Stimulated activated CD8-positive, alpha-beta memory T cell treated with anti-CD3 and anti-CD28 coated beads, Interleukin-2, amount 100 ng/mL, for 1 hour (primary cell): ENCODE measurements around the gene HSCB.
"Not testable (repeated sequence)": the region's sequence is repeated elsewhere in the genome, so short reads cannot be mapped to it uniquely, and the experiment has no call there.

ENCODE experiments used
- DNase-seq, 2 donors: peaks; one replicate each; pipeline ENCODE4 v3.0.0-alpha.2; 2020; ENCODE audit warnings: low read depth in 2 of 2

Gene HSCB

DNA sequence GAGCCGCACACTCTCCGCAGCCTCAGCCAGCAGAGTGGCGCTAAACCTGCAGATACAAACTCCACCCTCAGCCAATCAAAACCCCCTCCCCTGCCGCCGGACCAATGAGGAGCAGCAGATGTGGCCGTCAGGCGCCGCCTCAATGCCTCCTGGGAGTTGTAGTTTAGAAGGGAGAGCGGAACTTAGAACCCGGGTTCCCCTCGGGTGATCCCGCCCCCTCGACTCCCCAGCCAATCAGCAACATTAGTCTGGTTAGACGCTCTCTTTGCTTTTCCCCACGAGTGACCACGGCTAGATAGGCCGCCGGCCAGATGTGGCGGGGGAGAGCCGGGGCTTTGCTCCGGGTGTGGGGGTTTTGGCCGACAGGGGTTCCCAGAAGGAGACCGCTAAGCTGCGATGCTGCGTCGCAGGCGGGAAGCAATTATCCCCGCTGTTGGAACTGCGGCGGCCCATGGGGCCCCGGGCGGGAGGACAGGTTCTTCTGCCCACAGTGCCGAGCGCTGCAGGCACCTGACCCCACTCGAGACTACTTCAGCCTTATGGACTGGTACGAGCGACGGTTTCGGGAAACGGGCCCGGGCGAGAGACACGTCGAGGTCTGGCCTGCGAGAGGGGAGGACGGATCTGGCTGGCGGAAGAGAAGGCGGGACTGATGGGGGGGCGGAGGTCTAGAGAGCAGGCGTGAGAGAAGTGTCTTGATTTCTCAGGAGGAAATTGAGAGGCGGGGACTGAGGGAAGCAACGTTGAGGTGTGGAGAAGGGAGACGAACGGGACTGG, at the start of gene HSCB, which contains the start of gene CHEK2:
TSS of gene HSCB (plus strand) at position 255 of the 777 bp plus-strand sequence. CDS start at position 312, 57 bp downstream.
TSS of gene CHEK2 (minus strand) at position 36 of the 777 bp plus-strand sequence. CDS start 7,099 bp downstream, outside the sequence.
- DNase-seq, result peak; percentile 89 to 95

GRCh38 chr22:28693041-28693760, 48.6 kb upstream of the HSCB start:
- not testable (repeated sequence) for DNase-seq

GRCh38 chr22:28702891-28703290, 38.9 kb upstream of the HSCB start:
- DNase-seq, result no peak

DNA sequence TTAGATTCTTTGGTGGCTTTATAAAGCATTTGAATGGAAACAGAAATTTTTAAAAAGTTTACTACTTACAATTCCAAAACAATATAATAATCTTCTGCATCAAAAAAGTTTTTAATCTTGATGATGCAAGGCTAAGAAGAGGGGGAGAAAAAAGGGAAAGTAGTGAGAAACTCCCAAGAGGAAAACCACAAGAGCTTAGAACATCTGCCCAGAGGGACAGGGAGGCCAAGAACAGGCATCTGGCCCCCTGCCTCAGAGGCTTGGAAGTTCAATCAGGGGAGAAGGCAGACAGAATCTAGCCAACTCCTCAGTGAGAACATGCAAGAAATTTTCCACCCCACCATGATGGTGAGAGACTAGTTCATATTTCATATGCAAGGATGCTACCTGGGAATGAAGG, 38.4 kb upstream of the HSCB start:
- no peak for DNase-seq

DNA sequence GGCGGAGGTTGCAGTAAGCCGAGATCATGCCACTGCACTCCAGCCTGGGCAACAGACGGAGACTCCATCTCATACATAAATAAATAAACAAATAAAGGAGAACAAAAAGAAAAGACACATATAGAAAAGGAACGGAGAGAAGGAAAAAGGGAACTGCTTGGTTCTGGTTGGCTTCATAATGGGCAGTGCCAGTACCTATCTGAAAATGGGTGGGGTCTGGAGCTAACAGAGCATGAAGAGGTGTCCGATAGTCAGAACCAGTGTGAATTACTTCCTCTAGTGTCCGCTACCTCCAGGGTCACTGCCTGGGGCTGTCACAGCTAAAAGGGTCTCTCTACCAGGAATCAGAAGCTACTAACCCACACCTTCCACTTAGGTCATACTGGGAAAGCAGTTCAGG, 35.0 kb upstream of the HSCB start:
- DNase-seq, result no peak

- no peak for DNase-seq
Observed at GRCh38 chr22:28710107-28710506, 31.7 kb upstream of the HSCB start.

DNA sequence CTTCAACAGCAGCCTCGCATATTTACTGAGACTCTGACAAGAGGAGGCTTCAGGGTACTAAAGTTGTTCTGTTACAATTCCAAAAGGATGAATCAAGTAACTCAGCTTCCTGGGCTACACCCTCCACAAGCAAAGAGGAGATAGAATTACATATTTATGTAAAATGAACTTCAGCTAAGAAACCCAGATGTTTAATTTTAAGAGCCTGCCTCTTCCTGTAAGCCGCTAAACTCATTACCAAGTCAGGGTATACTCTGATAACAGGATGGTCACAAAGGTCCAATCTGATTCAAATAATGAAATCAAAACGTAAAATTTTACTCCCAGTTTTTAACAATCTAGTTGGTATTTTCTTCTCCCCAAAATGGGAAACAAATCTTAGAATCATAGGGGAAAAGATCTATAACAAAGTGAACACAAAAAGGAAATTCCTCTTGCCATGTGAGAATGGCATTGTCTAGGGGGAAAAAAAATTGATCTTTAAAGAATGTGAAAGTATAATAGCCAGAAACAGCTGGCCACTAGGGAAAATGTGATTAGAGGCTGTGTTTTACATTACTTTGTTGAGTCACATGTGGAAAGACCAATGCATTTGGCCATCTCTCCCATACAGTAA, 31.2 kb upstream of the HSCB start:
- DNase-seq, result no peak

DNA sequence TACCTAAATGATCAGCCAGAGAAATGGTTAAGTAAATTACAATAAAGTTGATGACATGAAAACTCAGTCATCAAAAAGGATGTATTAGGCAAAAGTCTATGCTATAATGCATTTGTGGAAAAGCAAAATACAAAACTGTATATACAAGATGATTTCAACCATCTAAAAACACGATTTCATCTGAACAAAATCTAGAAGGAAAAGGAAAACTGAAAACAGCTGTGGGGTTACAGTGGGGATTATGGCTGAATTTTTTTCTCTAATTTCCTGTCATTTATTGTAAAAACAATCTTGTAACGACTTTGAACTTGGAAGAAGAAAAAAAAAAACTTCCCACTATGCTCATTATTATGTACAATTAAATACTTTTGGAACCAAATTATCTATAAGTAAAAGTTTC, 30.5 kb upstream of the HSCB start:
- DNase-seq, result no peak

DNA sequence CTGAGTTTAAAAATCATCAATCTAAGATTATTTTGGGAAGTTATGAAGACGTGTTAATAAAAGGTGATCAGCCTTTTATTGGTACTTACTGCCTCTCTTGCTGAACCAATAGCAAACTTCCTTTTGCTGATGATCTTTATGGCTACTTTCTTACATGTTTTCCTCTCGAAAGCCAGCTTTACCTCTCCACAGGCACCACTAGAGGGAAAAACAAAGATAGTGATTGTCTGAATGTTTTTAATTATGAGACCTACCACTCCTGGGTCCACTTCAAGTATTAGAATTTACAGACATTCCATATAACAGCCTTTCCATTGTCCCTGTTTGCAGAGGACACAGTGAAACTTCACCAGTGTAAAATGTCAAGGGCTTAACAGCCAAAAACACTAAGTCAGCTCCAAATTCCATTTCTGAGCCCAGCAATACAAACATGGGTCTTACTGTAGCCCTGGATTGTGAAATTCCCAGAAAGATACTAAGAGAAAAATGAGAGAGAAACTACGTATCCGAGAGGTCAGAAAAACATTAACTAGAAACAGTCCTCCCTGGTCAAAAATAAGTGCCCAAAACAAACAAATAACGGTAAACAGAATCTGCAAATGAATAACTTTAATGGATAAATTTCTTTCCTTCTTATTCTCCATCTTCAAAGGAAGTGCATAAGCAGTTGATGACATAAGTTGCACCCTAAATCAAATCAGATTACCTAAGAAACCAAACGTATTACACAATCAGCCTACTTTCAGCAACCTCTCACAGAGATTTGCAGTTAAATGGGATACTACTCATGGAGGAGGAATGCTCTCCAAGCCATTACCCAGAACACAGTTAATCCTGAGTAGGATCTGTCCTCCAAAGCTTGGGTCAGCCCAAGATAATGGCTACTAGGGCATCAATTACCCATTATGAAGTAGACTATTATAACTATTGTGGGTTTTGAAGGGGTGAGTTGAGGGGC, 29.7 kb upstream of the HSCB start:
- DNase-seq, result no peak

GRCh38 chr22:28714043-28714628, 27.7 kb upstream of the HSCB start:
- no peak for DNase-seq

GRCh38 chr22:28715611-28716010, 26.2 kb upstream of the HSCB start:
- no peak for DNase-seq

GRCh38 chr22:28716686-28717085, 25.2 kb upstream of the HSCB start:
- no peak for DNase-seq

GRCh38 chr22:28718044-28718443, 23.8 kb upstream of the HSCB start:
- DNase-seq, result no peak

DNA sequence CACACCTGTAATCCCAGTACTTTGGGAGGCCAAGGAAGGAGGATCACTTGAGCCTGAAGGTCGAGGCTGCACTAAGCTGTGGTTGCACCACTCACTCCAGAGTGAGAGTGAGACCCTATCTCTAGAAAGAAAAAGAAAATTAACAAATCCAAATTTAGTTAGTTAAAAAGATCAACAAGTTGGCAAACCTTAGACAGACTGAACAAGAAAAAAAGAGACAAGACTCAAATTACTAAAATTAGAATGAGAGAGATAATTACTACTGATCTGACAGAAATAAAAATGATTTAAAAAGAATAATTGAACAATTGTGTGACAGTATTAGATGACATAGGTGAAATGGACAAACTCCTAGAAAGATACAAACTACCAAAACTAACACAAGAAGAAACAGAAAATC, 13.8 kb upstream of the HSCB start:
- DNase-seq, result no peak

DNA sequence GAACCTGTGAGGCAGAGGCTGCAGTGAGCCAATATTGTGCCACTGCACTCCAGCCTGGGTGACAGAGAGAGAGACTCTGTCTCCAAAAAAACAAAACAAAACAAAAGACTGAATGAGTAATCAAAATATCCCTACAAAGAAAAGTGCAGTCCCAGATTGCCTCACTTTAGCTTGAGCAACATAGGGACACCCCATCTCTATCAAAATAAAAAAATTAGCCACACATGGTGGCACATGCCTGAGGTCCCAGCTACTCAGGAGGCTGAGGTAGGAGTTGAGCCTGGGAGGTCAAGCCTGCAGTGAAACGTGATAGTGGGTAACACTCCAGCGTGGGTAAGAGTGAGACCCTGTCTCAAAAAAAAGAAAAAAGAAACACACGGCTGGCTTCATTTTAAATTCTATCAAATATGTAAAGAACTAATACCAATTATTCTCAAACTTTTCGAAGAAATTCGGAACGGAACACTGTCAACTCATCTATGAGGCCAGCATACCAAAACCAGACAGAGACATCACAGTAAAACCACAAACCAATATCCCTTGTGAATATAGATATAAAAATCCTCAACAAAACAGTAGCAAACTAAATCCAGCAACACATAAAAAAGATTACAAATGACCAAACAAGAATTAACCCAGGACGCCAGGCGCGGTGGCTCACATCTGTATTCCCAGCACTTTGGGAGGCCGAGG, 13.1 kb upstream of the HSCB start:
- DNase-seq, result no peak

GRCh38 chr22:28730179-28730578, 11.7 kb upstream of the HSCB start:
- DNase-seq, result no peak

DNA sequence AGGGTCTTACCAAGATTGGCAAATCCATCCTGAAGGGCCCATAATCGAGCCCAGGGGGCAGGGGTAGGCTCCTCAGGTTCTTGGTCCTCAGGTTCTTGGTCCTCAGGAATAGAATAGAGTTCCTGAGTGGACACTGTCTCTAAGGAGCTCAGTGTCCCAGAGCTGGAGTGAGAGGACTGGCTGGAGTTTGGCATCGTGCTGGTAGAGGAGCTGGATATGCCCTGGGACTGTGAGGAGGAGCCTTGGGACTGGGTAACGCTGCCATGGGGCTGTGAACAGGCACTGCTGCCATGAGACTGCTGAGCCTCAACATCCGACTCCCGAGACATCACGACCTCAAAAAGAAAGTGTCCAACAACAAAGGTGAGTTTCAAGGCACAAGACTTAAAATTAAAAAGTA, 7.4 kb upstream of the HSCB start:
- no peak for DNase-seq

GRCh38 chr22:28736301-28737155, 5.3 kb upstream of the HSCB start:
- no peak for DNase-seq

DNA sequence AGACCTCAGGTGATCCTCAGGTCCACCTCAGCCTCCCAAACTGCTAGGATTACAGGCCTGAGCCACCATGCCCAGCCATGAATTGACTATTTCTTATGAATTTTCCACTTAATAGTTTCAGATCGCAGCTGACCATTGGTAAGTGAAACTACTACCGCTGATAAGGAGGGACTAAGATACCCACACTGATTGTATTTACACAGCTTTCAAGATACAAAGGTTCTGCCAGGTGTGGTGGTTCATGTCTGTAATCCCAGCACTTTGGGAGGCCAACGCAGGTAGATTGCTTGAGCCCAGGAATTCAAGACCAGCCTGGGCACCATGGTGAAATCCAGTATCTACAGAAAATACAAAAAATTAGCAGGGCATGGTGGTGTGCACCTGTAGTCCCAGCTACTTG, 4.1 kb upstream of the HSCB start:
- DNase-seq, result no peak

GRCh38 chr22:28738876-28739275, 3.0 kb upstream of the HSCB start:
- DNase-seq, result not testable (repeated sequence)
